Measurements from ENCODE around the gene CTSE. TPM values are rescaled to one million over a fixed set of nuclear protein-coding genes. Genes with fewer than 3 reads are reported as not detected.
"Not testable (repeated sequence)": the region's sequence is repeated elsewhere in the genome, so short reads cannot be mapped to it uniquely, and the experiment has no call there.

Gene CTSE
- total and polyA plus RNA-seq, 9 of the 15 experiments (the other 6 are each of a cell fraction or from before 2014, with no cell fraction given): 0.04 to 0.18 (median 0.09) TPM; not detected in 4

GRCh38 chr1:206052919-206053610, 29.4 kb upstream of the CTSE start, which contains the start of gene RHEX:
Gene RHEX (plus strand): TSS chr1:206053173. CDS start chr1:206097829, 44,656 bp downstream.
- H3K9me3 ChIP-seq (replicated peaks; ENCODE audit: control insufficient read depth, insufficient read depth, low read depth, low read length); H4K20me1 ChIP-seq (replicated peaks; ENCODE audit: control insufficient read depth, insufficient read depth, low read length); BruUV-seq (replicated peaks); intact Hi-C loops (cut with micrococcal nuclease); H3K4me2 ChIP-seq (ENCODE audit: insufficient read depth, low read length); in situ Hi-C loops (cut with MboI); H2AFZ ChIP-seq (ENCODE audit: low read depth, low read length); DNase-seq (ENCODE audit: extremely low read depth in 1 of 4, low spot score in 3 of 4); H3K79me2 ChIP-seq (ENCODE audit: control insufficient read depth, insufficient read depth, low read length); H3K9ac ChIP-seq (ENCODE audit: insufficient read depth in 1 of 2, low read depth in 2 of 2, low read length in 2 of 2); H3K36me3 ChIP-seq (ENCODE audit: control insufficient read depth, insufficient read depth, low read length); FAIRE-seq; ATAC-seq; H3K9me1 ChIP-seq (ENCODE audit: control insufficient read depth, insufficient read depth, low read length); H3K4me1 ChIP-seq (replicated peaks in 1 of 2; ENCODE audit: control insufficient read depth in 2 of 2, insufficient read depth in 2 of 2, low read length in 2 of 2); H3K4me3 ChIP-seq; CTCF ChIA-PET (ENCODE audit: low intra/inter-chr PET ratio); H3K27ac ChIP-seq (ENCODE audit: extremely low read depth, low read depth, low read length): not testable (repeated sequence)
- TF ChIP-seq KDM1A (IDR thresholded peaks at IDR 0.05) (peak; percentile 94 to 97), HDAC1 (IDR thresholded peaks at IDR 0.05) (peak in 1 of 2 experiments; percentile 87; a peak in 2 of 4 replicates), HDAC2 (IDR thresholded peaks at IDR 0.05) (peak; percentile 35; the same call in 1 of the 2 replicates), KLF1 (tag; IDR thresholded peaks at IDR 0.05) (0 out of 2 replicates have a peak, but pooled peaks have one; percentile 17), RCOR1 (IDR thresholded peaks at IDR 0.05; ENCODE audit: borderline replicate concordance in 1 of 2, low read depth in 2 of 2, low read length in 2 of 2) (peak in 1 of 2 experiments; percentile 67; a peak in 1 of 4 replicates)
- TF ChIP-seq, protein P1, sequence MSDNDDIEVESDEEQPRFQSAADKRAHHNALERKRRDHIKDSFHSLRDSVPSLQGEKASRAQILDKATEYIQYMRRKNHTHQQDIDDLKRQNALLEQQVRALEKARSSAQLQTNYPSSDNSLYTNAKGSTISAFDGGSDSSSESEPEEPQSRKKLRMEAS (CRISPR knock-in tag; IDR thresholded peaks at IDR 0.05): 0 out of 2 replicates have a peak, but pooled peaks have one; percentile 16
- TF ChIP-seq, protein P2, sequence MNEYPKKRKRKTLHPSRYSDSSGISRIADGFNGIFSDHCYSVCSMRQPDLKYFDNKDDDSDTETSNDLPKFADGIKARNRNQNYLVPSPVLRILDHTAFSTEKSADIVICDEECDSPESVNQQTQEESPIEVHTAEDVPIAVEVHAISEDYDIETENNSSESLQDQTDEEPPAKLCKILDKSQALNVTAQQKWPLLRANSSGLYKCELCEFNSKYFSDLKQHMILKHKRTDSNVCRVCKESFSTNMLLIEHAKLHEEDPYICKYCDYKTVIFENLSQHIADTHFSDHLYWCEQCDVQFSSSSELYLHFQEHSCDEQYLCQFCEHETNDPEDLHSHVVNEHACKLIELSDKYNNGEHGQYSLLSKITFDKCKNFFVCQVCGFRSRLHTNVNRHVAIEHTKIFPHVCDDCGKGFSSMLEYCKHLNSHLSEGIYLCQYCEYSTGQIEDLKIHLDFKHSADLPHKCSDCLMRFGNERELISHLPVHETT (CRISPR knock-in tag; conservative IDR thresholded peaks at IDR 0.05 in 1 of 2, IDR thresholded peaks at IDR 0.05 in 1 of 2): 0 out of 4 replicates have a peak, but pooled peaks of 1 of the 2 experiments have one; percentile 19
- 3% methylated on average over 17 of the region's 17 CpGs for WGBS (ENCODE audit: insufficient coverage, low coverage, missing lambda C conversion rate)
- peaks cover 34 to 50% of the 10 kb centered on the region in 2 experiments for H3K27me3 ChIP-seq (ENCODE audit: control insufficient read depth in 2 of 2, insufficient read depth in 2 of 2, low read length in 2 of 2)
- POLR2A ChIA-PET: interaction anchor here (0.9 kb wide), 1 partner anchor 14 kb away, joined by 3 read pairs; no protein-coding TSS in a partner anchor

DNA sequence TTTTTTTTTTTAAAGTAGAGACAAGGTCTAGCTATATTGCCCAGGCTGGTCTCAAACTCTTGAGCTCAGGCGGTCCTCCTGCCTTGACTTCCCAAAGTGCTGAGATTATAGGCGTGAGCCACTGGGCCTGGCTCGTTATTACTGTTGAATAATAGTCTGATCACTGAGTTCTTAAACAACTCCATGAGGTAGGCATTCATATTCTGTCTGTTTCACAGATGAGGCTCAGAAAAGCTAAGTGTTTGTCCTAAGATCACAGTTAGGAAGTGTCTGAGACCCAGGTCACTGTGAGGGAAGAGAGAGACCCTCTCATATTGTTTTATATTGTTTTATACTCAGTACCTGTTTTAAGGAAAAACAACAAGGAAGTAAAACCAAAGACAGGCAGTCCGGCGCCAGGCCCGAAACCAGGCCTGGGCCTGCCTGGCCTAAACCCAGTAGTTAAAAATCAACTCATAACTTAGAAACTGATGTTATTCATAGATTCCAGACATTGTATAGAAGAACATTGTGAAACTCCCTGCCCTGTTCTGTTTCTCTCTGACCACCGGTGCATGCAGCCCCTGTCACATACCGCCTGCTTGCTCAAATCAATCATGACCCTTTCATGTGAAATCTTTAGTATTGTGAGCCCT, 28.7 kb upstream of the CTSE start:
- H3K36me3 ChIP-seq (ENCODE audit: control insufficient read depth, insufficient read depth, low read length); CTCF ChIA-PET (ENCODE audit: low intra/inter-chr PET ratio); H3K4me1 ChIP-seq (replicated peaks in 1 of 2; ENCODE audit: control insufficient read depth in 2 of 2, insufficient read depth in 2 of 2, low read length in 2 of 2); H3K9me3 ChIP-seq (replicated peaks; ENCODE audit: control insufficient read depth, insufficient read depth, low read depth, low read length); H3K4me2 ChIP-seq (ENCODE audit: insufficient read depth, low read length); H4K20me1 ChIP-seq (replicated peaks; ENCODE audit: control insufficient read depth, insufficient read depth, low read length); H3K9ac ChIP-seq (ENCODE audit: insufficient read depth in 1 of 2, low read depth in 2 of 2, low read length in 2 of 2); DNase-seq (ENCODE audit: extremely low read depth in 1 of 4, low spot score in 3 of 4); intact Hi-C loops (cut with micrococcal nuclease); ATAC-seq; H3K79me2 ChIP-seq (ENCODE audit: control insufficient read depth, insufficient read depth, low read length); FAIRE-seq; H3K9me1 ChIP-seq (ENCODE audit: control insufficient read depth, insufficient read depth, low read length); in situ Hi-C loops (cut with MboI); H3K27ac ChIP-seq (ENCODE audit: extremely low read depth, low read depth, low read length); H3K4me3 ChIP-seq; BruUV-seq (replicated peaks); H2AFZ ChIP-seq (ENCODE audit: low read depth, low read length): not testable (repeated sequence)
- peaks cover 36 to 54% of the 10 kb centered on the region in 2 experiments for H3K27me3 ChIP-seq (ENCODE audit: control insufficient read depth in 2 of 2, insufficient read depth in 2 of 2, low read length in 2 of 2)
- whole genome bisulfite sequencing (ENCODE audit: insufficient coverage, low coverage, missing lambda C conversion rate): 2% methylated on average over 3 of the region's 8 CpGs
- POLR2A ChIA-PET: interaction anchor here (0.9 to 1.1 kb wide), 2 partner anchors 14 to 18 kb away, joined by 3 read pairs; no protein-coding TSS in a partner anchor
